GM21528 (cell line): ENCODE data around the gene MRS2.

Experiments
- ATAC-seq: cut with Tn5 transposase; IDR thresholded peaks from one replicate; pipeline ENCODE4 v1.9.1; 2021; ENCODE audit warnings: mild to moderate bottlenecking, moderate library complexity; ENCODE audit not compliant: unreplicated experiment, low FRiP score

MRS2 gene

DNA sequence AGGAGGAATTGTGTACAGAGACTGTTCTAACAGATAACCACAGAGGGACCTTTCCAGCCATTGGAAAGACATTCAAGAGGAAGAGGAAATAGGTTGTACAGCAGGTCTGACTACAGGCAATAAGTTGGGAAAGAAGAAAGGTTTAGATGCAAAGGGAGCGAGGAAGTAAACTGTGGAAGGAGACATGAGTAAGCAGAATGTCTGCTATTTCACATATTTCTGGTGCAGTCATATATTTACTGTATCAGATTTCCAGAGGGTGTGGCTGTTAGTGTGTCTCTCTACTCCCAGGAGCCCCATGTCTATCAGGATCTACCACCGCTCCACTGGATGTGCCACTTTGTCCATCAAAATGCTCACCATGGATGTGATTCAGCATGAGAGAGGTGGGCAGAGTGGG, 25.9 kb downstream of the MRS2 start:
- ATAC-seq: no peak

DNA sequence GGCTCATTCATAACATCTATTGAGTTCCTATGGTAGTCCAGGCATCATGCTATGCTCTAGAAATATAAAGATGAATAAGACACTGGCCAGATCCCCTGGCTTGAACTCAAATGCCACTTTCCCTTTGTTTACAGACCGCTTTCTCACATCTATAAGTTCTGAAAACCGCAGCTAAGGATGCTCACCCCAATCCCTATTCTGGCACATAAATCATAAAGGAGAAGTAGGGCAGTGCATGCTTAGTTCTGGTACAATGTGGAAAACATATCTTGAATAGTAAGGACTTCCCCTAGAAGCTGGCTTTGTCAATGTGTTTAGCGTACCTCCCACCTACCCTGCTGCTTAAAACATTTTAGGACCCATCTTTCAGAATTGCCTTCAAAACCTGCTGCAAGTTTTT, 26.4 kb downstream of the MRS2 start:
- no peak for ATAC-seq

DNA sequence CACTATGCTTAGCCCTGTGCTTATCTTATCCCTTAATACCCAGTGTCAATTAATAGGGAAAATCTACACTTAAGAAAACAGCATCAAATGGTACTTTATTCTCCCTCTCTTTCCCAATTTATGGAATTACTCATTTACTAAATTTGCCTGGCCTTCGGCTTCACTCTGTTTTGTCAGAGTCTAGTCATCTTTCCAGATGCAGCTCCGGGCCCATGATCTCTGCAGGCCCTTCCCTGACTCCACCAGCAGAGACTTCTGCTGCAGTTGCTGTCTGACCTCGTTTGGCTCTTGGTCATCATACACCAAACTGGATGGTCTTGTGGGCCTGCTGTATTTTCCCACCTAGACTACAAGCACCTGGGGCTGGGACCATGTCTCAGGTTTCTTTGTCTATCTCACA, 27.4 kb downstream of the MRS2 start:
- ATAC-seq: no peak

DNA sequence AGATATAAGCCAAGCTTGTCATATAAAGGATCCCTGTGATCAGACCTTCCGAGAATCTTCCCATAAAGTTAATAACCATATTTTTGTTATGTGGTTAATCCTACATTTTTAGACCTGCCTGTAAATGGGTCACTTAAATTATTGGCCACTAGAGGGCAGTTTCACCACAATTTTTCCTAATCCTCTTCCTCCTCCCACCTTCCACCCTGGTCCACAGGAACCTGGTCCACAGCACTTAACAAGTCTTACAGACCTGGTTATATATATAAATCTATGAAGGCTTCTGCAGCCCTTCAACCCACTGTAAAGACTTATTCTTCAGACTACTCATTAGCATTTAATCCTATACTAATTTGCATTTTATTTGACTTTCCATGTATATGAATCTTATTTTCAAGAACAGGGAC, 28.3 kb downstream of the MRS2 start:
- ATAC-seq: no peak

DNA sequence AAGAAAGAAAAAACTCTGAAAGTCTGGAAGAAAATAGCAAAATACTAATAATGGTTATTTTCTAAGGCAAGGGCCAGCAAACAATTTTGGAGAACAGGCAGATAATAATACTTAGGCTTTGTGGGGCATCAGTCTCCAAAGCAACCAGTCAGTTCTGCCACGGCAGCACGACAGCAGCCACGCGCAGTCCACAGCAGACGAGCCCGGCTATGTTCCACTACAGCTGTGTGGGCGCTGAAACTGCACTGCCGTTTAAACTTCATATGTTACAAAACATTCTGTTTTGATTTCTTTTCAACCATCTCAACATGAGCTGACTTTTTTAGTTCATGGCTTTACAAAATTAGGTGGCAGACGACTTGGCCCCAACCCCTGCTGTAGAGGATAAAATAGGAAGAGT, 29.9 kb downstream of the MRS2 start:
- no peak for ATAC-seq

DNA sequence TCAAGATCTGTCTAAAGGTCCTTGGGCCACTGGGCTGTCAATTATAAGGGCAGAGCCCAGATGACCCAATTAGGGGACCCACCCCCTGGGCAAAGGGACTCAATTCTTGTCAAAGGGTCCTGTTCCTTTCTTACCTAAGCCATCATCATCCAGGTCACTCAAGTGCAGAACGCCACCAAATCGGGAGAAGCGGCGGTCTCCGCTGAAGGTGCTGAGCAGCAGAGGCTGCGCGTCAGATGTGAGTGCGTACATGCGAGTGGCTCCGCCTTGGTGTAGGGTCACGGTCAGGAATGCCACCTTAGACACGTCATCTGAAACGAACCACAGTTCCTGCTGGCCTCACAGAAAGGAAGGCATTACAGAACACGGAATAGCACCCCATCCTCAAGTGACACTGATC, 34.2 kb downstream of the MRS2 start:
- no peak for ATAC-seq

DNA sequence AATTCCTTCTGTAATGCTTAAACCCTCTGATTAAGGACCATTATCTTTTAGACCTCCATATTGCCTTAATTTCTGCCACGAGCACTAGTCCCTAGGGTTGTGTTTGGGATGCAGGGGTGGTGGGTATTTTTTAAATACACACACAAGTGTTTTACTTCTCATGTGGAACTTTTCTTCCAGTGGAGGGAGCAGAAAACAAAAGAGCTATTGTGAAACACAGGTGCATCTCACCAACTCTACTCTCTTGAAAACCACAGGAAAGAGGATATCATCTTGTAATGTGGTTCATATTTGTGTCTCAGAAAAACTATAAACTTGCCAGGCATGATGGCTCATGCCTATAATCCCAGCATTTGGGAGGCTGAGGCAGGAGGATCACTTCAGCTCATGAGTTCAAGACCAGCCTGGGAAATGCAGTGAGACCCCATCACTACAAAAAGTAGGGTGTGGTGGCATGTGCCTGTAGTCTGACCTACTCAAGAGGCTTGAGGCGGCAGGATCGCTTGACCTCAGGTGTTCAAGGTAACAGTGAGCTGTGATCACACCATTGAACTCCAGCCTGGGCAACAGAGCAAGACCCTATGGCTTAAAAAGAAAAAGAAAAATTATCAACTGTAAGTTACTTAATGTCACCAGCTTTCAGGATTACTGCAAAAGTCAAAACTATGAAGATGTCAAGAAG, 37.3 kb downstream of the MRS2 start:
- ATAC-seq: no peak

DNA sequence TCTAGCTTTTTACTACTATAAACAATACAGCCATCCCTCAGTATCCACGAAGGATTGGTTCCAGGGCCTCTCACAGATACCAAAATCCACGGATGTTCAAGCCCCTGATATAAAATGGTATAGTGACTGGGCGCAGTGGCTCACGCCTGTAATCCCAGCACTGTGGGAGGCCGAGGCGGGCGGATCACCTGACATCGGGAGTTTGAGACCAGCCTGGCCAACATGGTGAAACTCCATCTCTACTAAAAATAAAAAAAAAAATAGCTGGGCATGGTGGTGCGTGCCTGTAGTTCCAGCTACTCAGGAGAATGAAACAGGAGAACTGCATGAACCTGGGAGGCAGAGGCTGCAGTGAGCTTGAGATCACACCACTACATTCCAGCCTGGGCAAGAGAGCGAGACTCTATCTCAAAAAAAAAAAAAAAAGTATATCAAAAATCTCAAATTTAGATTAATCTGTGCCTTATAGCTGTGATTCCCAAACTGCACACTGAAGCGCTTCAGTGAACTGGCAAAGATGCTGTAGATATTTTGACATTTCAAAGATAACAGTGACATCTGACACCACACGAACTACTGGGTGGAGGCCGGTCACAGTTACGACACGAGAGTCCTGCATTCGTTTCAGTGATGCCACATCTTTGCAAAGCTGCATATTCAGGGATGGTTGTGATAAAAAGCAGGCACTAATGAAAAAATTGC, 38.3 kb downstream of the MRS2 start:
- no peak for ATAC-seq

DNA sequence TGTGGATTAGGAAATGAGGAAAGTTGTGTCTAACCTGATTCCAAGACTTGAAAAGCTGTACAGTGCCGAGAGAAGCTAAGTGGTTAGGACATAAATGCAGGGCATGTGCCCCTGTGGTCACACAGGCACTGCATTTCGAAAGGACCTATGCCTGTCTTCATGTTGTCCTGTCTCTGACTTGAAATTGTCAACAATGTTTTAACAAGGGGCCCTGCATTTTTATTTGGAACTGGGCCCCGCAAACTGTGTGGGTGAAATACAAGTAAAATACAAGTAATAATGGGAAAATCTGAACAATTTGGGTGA, 38.8 kb downstream of the MRS2 start:
- no peak for ATAC-seq

DNA sequence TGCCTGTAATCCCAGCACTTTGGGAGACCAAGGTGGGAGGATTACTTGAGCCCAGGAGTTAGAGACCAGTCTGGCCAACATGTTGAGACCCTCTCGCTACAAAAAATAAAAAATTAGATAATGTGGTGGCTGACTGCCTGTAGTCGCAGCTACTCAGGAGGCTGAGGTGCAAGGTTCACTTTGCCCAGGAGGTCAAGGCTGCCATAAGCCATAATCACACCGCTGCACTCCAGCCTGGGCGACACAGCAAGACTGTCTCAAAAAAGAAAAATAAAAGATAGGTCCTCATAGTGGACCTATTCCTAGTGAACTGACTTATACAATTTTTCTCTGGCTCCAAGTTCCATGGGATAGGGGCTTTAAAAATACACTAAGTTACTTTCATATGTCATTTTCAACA, 41.9 kb downstream of the MRS2 start:
- ATAC-seq: no peak

DNA sequence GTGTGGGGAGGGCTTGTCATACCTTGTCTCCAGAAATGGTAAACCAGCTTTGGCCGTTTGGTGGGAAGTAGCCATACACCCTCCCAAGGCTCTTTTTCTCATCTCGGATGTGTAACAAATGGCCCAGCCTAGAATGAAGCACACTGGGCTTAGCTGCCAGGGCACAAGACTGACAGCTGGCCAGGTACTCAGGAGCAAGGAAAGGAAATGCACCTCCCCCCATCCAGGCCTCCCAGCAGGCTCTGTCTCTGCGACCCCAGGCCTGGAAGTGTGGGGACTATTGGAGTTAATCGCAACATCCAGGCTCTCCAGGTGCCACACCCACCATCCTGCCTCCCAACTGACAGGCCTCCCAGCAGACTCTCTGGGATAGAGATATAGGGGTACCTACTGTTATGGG, 43.0 kb downstream of the MRS2 start:
- ATAC-seq: no peak

DNA sequence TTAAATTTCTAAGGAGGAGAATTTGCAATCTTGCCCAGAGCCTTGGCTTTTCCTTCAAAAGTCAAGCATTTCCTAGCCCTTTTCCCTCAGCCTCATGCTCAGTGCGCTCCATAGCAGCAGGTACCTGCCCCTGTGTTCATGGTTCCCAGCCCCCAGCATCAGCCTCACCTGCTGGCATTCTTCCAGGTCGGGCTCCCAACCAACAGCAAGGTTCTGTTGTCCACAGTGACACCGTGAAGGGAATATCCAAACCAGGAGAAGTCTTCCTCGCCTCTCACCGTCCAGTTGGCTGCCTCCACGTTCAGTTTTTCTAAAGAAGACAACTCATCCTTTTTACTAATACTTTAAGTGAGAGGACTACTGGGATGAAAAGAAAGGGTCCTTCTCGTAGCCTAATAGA, 43.9 kb downstream of the MRS2 start:
- no peak for ATAC-seq

DNA sequence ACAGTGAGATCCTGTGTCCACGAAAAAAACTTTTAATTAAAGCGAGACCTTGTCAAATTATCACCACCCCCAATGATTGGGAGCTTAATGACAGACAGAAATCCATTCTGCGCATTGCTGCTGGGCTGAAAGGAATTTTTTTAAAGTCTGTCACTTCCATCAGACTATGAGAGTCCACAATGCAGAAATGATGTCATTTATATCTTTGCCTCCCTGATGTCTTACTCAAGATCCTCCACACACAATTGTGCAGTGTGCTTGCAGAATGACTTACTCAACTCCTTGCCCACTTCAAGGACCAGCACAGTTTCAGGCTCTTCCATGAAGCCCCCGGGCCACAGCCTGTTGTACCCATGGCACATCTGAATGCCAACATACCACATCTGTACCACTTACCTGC, 45.7 kb downstream of the MRS2 start:
- ATAC-seq: no peak

DNA sequence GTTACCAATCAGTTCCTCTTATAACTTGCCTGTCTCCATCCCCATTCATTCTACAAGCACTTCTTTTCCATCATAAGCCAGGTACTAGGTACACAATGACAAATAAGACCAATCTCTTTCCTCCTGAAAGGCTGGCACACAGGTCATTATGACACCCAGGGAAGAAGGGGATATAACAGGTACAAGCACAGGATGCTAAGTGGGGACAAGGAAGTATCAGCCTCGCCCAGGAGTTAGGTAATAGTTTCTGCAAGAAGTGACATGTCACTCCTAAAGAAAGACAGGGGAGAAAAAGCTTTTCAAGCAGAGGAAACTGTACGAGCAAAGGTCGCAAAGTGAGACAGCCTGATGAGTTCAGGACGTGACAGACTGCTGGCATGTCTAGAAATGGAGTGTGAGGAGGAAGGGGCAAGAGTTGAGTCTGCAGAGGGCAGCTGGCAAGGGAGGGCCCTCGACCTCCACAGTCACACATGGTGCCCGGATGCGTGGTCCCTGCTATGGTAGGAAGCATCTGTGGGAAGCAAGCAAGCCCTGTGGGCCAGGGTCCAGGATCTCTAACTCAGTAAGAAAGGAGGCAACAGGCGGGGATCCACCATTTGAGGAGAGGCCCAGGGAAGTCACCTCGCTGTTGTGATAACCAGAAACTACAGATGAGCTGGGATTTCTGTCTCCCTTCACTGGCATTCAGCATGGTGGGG, 46.2 kb downstream of the MRS2 start:
- no peak for ATAC-seq

DNA sequence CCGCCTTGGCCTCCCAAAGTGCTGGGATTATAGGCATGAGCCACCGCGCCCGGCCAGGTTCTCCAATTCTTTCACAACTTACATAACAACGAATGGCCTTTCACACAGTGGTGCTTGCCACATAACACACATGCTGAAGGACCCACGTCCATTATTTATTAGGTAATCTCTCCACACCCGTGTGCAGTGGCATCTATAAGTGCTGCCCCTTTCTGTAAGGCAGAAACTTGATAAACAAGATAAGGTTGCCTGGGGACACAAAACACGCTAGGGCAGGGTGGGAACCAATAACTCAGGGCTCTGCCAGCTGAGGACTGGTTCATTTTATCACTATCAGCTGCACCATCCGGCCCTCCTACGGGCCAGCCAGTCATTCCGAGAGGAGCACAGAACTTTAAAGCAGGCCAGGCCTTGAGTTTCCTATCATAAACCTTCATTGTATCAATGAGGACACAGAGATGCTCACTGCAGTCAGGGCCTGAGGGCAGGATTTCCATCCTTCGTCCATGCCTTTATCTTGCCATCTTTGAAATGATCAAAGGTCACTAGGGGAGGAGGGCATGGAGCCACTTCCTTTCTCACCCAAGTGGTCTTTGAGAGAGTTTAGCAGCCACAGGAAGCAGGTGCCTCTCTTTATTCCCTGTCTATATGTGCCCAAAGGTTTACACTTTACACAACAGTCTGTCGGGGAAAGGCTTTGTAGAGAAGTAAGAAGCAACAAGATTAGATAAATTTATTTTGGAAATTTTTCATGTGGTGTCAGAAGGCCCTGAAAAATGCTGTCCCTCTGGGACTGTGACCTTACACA, 49.0 kb downstream of the MRS2 start:
- ATAC-seq: no peak

DNA sequence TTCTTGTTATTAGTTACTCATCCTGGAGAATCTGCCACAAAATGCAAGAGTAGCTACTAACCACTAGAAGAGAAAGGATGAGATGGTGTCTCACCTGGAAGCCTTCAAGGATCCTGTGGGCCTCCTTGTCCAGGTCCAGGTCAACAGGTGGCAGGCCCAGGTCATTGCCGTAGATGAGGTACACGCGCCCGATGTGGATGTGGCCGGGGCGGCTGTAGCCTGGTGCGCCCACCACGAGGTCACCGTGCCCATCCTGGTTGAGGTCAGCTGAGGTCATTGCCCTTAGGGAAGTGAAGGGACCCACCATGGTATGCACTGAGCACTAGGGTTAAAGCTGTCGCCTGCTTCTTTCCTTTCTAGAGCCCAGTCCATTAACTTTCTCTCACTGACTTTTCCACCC, 51.2 kb downstream of the MRS2 start:
- ATAC-seq: no peak

DNA sequence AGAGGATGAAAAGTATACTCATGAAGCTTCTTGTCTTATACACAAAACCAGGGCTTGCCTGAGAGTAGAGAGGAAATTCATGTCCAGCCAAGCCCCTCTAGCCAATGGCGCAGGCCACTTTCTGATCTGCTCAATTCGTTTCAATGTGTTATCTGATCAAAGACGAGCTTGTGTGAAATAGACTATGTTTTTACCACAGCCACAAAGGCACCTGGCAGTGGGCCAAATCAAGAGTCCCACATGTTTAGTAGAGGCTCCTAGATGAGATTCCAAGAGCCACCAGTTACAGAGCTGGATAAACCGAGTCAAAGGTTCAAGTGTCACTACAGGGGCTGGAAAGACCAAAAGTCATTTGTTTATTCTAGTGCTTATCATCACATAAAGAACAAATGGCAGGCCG, 51.7 kb downstream of the MRS2 start:
- no peak for ATAC-seq

DNA sequence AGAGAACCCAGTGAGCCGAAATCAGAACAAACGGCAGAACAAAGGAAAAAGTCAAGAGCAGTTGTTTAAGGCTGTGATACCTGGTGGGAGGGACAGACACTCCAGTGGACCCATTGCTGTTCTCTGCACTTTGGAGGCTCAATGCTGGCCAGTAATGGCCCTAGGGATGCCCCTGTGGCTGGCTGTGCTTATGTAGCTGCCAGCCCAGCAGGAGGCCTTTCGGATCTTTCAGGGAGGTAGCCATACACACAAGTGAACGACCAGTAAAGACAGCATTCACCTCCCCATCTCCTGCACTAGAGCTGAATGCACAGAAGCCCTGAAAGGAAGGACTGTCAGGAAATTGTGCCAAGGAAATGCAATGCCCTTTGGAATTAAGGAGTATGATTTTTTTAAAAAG, 52.3 kb downstream of the MRS2 start:
- no peak for ATAC-seq

DNA sequence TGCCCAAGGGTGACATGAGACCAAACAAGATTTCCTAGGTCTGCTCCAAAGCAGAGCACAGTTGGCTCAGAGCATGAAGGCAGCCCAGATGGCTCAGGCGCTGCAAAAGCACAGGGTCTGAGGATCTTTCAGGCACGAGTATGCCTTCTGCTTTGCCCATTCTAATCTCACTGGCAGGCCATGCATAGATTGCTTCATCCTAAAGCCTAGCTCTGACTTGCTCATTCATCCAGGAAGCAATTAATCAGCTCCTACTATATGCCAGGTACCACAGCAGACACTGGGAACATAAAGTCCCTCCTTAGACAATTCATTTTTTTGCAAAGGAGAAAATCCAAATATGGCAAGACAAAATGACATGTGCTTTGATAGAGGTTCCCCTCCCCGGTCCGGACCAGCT, 55.4 kb downstream of the MRS2 start:
- no peak for ATAC-seq

DNA sequence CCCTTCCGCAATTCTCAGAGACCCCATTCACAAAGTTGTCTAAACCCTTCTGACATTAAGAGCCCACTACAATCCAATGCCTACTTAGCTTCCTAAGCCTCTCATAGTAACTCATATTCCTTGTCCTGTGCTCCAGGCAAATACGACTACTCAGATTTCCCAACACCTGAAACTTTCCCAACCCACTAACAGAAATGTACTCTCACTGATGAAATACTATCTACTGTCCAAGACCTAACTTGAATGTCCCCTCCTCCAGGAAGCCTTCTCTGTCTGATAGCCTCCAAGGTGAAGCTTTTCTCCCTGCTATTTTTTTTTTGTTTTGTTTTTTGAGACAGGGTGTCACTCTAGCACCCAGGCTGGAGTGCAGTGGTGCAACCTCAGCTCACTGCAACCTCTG, 56.2 kb downstream of the MRS2 start:
- ATAC-seq: no peak

DNA sequence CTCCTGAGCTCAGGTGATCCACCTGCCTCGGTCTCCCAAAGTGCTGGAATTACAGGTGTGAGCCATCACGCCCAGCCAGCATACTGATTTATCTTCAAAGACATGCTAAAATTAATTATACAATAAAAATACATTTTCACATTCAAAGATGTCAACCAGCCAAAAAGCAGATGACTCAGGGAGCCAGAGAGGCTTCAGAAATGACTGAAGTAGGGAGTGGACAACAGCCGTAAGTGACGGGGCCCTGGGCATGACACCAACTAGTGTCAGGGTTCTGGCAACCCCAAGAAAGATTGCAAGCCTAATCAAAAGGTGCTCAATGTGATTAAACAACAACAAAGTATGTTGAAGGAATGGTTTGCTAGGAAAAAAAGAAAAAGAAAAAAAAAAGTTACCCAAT, 58.2 kb downstream of the MRS2 start:
- no peak for ATAC-seq
